ENCODE data around the gene HEATR9.
"Not testable (repeated sequence)": the region's sequence is repeated elsewhere in the genome, so short reads cannot be mapped to it uniquely, and the experiment has no call there.

Gene HEATR9

GRCh38 chr17:35901631-35902175, 33.0 kb upstream of the HEATR9 start:
- no peak for DNase-seq
- no peak for TF ChIP-seq POLR2A (IDR thresholded peaks at IDR 0.05; ENCODE audit: low read length)
- no peak for TF ChIP-seq GATA1 (IDR thresholded peaks at IDR 0.05; ENCODE audit: low read depth, low read length)

- TF ChIP-seq GATA1 (IDR thresholded peaks at IDR 0.05; ENCODE audit: low read depth, low read length) (no peak), POLR2A (IDR thresholded peaks at IDR 0.05; ENCODE audit: low read length) (no peak)
- no peak for DNase-seq
These were observed 32.2 kb upstream of the HEATR9 start for GRCh38 chr17:35900708-35901480.

- no peak for TF ChIP-seq GATA1 (IDR thresholded peaks at IDR 0.05; ENCODE audit: low read depth, low read length)
- no peak for TF ChIP-seq POLR2A (IDR thresholded peaks at IDR 0.05; ENCODE audit: low read length)
- no peak for DNase-seq
These were observed 31.6 kb upstream of the HEATR9 start for GRCh38 chr17:35900280-35900679.

- TF ChIP-seq POLR2A (IDR thresholded peaks at IDR 0.05; ENCODE audit: low read length), result no peak
- TF ChIP-seq GATA1 (IDR thresholded peaks at IDR 0.05; ENCODE audit: low read depth, low read length), result no peak
- no peak for DNase-seq
These were observed 29.8 kb upstream of the HEATR9 start for GRCh38 chr17:35898283-35899070.

- not testable (repeated sequence) for DNase-seq
These were observed 29.1 kb upstream of the HEATR9 start for GRCh38 chr17:35897772-35898171.

- no peak for DNase-seq
- TF ChIP-seq POLR2A (IDR thresholded peaks at IDR 0.05; ENCODE audit: low read length), result no peak
- no peak for TF ChIP-seq GATA1 (IDR thresholded peaks at IDR 0.05; ENCODE audit: low read depth, low read length)
These were observed 27.2 kb upstream of the HEATR9 start for GRCh38 chr17:35895636-35896587.

- TF ChIP-seq GATA1 (IDR thresholded peaks at IDR 0.05; ENCODE audit: low read depth, low read length), result no peak
- no peak for TF ChIP-seq POLR2A (IDR thresholded peaks at IDR 0.05; ENCODE audit: low read length)
- DNase-seq, result no peak
These were observed 25.5 kb upstream of the HEATR9 start for GRCh38 chr17:35894206-35894605.

- no peak for DNase-seq
- TF ChIP-seq GATA1 (IDR thresholded peaks at IDR 0.05; ENCODE audit: low read depth, low read length) (no peak), POLR2A (IDR thresholded peaks at IDR 0.05; ENCODE audit: low read length) (no peak)
These were observed 25.1 kb upstream of the HEATR9 start for GRCh38 chr17:35893751-35894150.

GRCh38 chr17:35892091-35893035, 23.7 kb upstream of the HEATR9 start:
- no peak for DNase-seq
- TF ChIP-seq GATA1 (IDR thresholded peaks at IDR 0.05; ENCODE audit: low read depth, low read length), result no peak
- TF ChIP-seq POLR2A (IDR thresholded peaks at IDR 0.05; ENCODE audit: low read length), result no peak

GRCh38 chr17:35891269-35891668, 22.6 kb upstream of the HEATR9 start:
- DNase-seq, result no peak
- TF ChIP-seq POLR2A (IDR thresholded peaks at IDR 0.05; ENCODE audit: low read length), result no peak
- no peak for TF ChIP-seq GATA1 (IDR thresholded peaks at IDR 0.05; ENCODE audit: low read depth, low read length)

GRCh38 chr17:35890774-35891155, 22.1 kb upstream of the HEATR9 start:
- DNase-seq, result no peak
- TF ChIP-seq GATA1 (IDR thresholded peaks at IDR 0.05; ENCODE audit: low read depth, low read length) (no peak), POLR2A (IDR thresholded peaks at IDR 0.05; ENCODE audit: low read length) (no peak)

GRCh38 chr17:35889818-35890773, 21.4 kb upstream of the HEATR9 start:
- TF ChIP-seq GATA1 (IDR thresholded peaks at IDR 0.05; ENCODE audit: low read depth, low read length) (no peak), POLR2A (IDR thresholded peaks at IDR 0.05; ENCODE audit: low read length) (no peak)
- DNase-seq, result no peak

All from erythroblast (primary cell).